Upper lobe of right lung (tissue), 1 donor: ENCODE results near the gene AMDHD1. TPM values are rescaled to one million over a fixed set of nuclear protein-coding genes. Genes with fewer than 3 reads are reported as not detected.

Experiments used
- ATAC-seq: fragments of 200-7000 bp; cut with Tn5 transposase; one replicate; pipeline ENCODE4 v1.9.1; 2020; ENCODE audit warnings: mild to moderate bottlenecking, moderate library complexity
- DNase-seq: peaks from one replicate; pipeline ENCODE4 v3.0.0-alpha.2; 2020
- H3K27ac ChIP-seq: fragments of 200-600 bp; one replicate; pipeline ENCODE4 v1.8.0; 2022
- H3K27me3 ChIP-seq: fragments of 200-600 bp; one replicate; pipeline ENCODE4 v1.8.0; 2022; ENCODE audit warnings: mild to moderate bottlenecking
- H3K36me3 ChIP-seq: fragments of 200-600 bp; one replicate; pipeline ENCODE4 v1.8.0; 2022
- H3K4me1 ChIP-seq: fragments of 200-600 bp; one replicate; pipeline ENCODE4 v1.8.0; 2022
- H3K4me3 ChIP-seq: fragments of 200-600 bp; one replicate; pipeline ENCODE4 v1.8.0; 2022; ENCODE audit warnings: mild to moderate bottlenecking
- H3K9me3 ChIP-seq: fragments of 200-600 bp; one replicate; pipeline ENCODE4 v1.8.0; 2022
- intact Hi-C: fragments of 100-400 bp; cut with DNase I; formaldehyde crosslinking; loops from one replicate; pipeline ENCODE4 v1.11.0; 2022
- total RNA-seq: library from RNA; stranded (reverse); fragmentation: NEBNext Ultra II Directional; extraction: Animal tissue kit (Norgen Biotek cat#: 25700); gene quantifications from one replicate; pipeline ENCODE4 v1.2.1, GENCODE V29; 2021
- TF ChIP-seq, protein P1 (sequence below): fragments of 200-600 bp; IDR thresholded peaks from one replicate; pipeline ENCODE4 v1.8.0; 2022; ENCODE audit warnings: antibody characterized with exemption
- donor health status: DM: no; HTN: yes; CAD: no; lungs with severe emphysema.

AMDHD1 gene
- total RNA-seq, 1 donor from 2014 or later, result 1.4 TPM

DNA sequence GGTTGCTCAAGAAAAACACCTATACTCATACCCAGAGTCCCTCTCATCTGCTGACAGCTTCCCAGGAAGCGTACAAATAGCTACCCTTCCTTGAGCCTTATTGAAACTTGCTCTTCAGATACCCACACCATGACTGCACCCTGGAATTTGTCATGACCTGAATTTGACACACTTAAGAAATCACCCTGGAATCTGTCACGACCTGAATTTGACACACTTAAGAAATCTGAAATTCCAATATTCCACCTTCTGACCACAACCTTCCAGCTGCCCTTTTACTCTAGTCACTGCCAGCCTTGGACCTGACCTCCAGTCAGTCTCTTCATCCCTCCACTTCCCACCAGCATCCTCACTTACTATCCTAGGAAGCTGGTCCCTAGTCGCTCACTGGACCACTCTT is 54.1 kb downstream of the AMDHD1 start:
- Histone ChIP-seq H3K9me3 (no peaks in the 10 kb centered on the region), H3K4me1 (peaks cover 23% of the 10 kb centered on the region), H3K4me3 (no peak overlapping the region), H3K27ac (no peak overlapping the region), H3K36me3 (peaks cover 26% of the 10 kb centered on the region), H3K27me3 (no peaks in the 10 kb centered on the region)
- no peak for DNase-seq
- intact Hi-C loops, result no loop called here
- no peak for ATAC-seq
- TF ChIP-seq, protein P1, sequence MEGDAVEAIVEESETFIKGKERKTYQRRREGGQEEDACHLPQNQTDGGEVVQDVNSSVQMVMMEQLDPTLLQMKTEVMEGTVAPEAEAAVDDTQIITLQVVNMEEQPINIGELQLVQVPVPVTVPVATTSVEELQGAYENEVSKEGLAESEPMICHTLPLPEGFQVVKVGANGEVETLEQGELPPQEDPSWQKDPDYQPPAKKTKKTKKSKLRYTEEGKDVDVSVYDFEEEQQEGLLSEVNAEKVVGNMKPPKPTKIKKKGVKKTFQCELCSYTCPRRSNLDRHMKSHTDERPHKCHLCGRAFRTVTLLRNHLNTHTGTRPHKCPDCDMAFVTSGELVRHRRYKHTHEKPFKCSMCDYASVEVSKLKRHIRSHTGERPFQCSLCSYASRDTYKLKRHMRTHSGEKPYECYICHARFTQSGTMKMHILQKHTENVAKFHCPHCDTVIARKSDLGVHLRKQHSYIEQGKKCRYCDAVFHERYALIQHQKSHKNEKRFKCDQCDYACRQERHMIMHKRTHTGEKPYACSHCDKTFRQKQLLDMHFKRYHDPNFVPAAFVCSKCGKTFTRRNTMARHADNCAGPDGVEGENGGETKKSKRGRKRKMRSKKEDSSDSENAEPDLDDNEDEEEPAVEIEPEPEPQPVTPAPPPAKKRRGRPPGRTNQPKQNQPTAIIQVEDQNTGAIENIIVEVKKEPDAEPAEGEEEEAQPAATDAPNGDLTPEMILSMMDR, result no peak

DNA sequence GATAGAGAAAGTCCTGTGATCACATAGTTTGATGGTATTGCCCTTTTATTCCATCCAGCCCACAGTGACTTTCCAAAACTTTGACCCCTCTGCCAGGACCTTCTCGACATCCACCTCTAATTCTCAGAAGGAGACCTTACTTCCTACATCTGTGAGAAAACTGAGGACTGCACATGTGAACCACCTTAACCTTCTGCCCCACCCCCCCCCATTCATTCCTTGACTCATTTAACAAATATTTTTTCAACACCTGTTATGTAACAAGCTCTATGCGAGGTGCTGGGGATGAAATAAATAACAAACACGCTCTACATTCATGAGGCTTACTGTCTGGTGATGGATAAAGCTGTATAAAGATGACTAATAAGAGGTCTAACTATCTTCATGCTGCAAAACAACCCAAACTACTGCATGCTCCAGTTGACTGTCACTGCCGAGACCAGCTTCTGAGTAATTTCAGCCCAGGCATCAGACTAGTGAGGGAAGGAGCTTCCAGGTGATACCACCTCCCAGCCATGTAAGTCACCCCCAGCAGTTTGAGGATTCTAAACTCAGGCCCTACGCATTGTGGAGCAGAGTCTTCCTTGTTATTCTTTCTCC is 54.9 kb downstream of the AMDHD1 start:
- intact Hi-C loops, result no loop called here
- TF ChIP-seq, protein P1, result no peak

DNA sequence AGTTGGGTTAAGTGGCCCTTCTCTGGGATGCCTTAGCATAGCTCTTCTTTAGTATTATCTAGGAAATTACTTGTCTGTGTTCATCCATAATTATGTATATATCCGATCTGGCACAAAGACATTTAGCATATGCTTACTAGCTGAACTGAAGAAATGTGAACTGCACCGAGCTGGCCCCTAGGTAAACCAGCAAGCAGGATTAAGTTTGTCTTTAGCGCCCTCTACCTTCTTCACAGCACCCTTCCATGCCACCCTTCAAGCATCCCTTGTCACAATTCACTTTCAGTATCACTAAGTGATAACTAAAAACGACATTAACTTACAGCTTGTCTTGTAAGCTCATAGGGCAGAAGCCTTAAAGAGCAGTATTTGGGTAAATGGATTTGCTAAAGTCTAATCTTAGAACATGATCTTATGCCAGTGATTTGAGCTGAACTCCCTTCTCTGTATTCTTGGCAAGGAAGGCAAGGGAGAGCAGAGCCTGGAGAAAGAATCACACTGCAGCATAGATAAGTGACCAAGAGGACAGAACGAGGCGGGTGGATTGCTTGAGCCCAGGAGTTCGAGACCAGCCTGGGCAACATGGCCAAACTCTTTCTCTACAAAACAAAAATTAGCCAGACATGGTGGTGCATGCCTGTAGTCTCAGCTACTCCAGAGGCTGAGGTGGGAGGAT is 55.6 kb downstream of the AMDHD1 start:
- Histone ChIP-seq H3K9me3 (no peaks in the 10 kb centered on the region), H3K27ac (no peak overlapping the region), H3K27me3 (no peaks in the 10 kb centered on the region), H3K36me3 (peaks cover 41% of the 10 kb centered on the region), H3K4me1 (peaks cover 23% of the 10 kb centered on the region), H3K4me3 (no peak overlapping the region)
- intact Hi-C loops, result no loop called here
- ATAC-seq (peak; percentile 85), DNase-seq (no peak)
- TF ChIP-seq, protein P1, result peak; percentile 64

More for the DNA sequence above, 54.9 kb downstream of the AMDHD1 start:
- no peaks in the 10 kb centered on the region for H3K9me3 ChIP-seq
- no peaks in the 10 kb centered on the region for H3K27me3 ChIP-seq
- no peak for DNase-seq
- no peak overlapping the region for H3K27ac ChIP-seq
- peaks cover 34% of the 10 kb centered on the region for H3K36me3 ChIP-seq
- peaks cover 23% of the 10 kb centered on the region for H3K4me1 ChIP-seq
- no peak for ATAC-seq
- no peak overlapping the region for H3K4me3 ChIP-seq

GRCh38 chr12:95999484-95999883 is 56.4 kb downstream of the AMDHD1 start:
- Histone ChIP-seq H3K4me3 (no peak overlapping the region), H3K4me1 (peaks cover 23% of the 10 kb centered on the region), H3K36me3 (peaks cover 48% of the 10 kb centered on the region), H3K27me3 (no peaks in the 10 kb centered on the region), H3K9me3 (no peaks in the 10 kb centered on the region), H3K27ac (no peak overlapping the region)
- intact Hi-C loops, result no loop called here
- ATAC-seq (no peak), DNase-seq (no peak)
- TF ChIP-seq, protein P1, result no peak

- peaks cover 18% of the 10 kb centered on the region for H3K4me1 ChIP-seq
- H3K4me3 ChIP-seq, result no peak overlapping the region
- peaks cover 62% of the 10 kb centered on the region for H3K36me3 ChIP-seq
- no peak for ATAC-seq
- H3K27ac ChIP-seq, result no peak overlapping the region
- TF ChIP-seq, protein P1, result no peak
- intact Hi-C loops, result no loop called here
- DNase-seq, result no peak
- no peaks in the 10 kb centered on the region for H3K9me3 ChIP-seq
- H3K27me3 ChIP-seq, result no peaks in the 10 kb centered on the region
Observed at GRCh38 chr12:96000858-96001257, 57.7 kb downstream of the AMDHD1 start.
